ENCODE results near the gene PCDHB11.
"Not testable (repeated sequence)": the region's sequence is repeated elsewhere in the genome, so short reads cannot be mapped to it uniquely, and the experiment has no call there.

Gene PCDHB11

DNA sequence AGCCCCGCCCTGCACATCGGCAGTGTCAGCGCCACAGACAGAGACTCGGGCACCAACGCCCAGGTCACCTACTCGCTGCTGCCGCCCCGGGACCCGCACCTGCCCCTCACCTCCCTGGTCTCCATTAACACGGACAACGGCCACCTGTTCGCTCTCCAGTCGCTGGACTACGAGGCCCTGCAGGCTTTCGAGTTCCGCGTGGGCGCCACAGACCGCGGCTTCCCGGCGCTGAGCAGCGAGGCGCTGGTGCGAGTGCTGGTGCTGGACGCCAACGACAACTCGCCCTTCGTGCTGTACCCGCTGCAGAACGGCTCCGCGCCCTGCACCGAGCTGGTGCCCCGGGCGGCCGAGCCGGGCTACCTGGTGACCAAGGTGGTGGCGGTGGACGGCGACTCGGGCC, 47.5 kb downstream of the PCDHB11 start:
- DNase-seq: not testable (repeated sequence)

DNA sequence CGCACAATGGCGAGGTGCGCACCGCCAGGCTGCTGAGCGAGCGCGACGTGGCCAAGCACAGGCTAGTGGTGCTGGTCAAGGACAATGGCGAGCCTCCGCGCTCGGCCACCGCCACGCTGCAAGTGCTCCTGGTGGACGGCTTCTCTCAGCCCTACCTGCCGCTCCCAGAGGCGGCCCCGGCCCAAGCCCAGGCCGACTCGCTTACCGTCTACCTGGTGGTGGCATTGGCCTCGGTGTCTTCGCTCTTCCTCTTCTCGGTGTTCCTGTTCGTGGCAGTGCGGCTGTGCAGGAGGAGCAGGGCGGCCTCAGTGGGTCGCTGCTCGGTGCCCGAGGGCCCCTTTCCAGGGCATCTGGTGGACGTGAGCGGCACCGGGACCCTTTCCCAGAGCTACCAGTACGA, 48.0 kb downstream of the PCDHB11 start:
- not testable (repeated sequence) for DNase-seq

DNA sequence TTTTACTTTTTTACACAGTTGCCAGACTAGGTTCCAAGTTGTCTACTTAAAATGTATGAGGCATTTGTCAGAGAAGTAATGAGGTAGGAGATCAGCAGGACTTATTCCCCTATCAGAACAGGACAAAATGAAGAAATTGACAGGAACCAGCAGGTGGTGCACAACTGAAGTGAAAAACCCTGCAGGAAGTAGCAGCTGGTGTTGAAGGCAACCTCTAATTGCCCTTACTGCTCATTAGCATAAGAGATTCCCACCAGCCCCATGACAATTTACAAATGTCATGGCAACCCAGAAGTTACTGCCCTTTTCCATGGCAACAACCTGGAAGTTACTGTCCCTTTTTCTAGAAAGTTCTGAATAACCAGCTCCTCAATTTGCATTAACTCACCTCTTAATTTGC, 51.1 kb downstream of the PCDHB11 start:
- DNase-seq: no peak

Data from effector CD4-positive, alpha-beta T cell (primary cell).